GM21360 (cell line): ENCODE data around the gene NUDT9.
"Not testable (repeated sequence)": the region's sequence is repeated elsewhere in the genome, so short reads cannot be mapped to it uniquely, and the experiment has no call there.

Experiments used
- ATAC-seq: cut with Tn5 transposase; IDR thresholded peaks from one replicate; pipeline ENCODE4 v1.9.1; 2021; ENCODE audit warnings: mild to moderate bottlenecking, moderate library complexity; ENCODE audit not compliant: unreplicated experiment

Gene NUDT9

GRCh38 chr4:87422104-87423052 lies at the start of gene NUDT9:
Gene NUDT9 (plus strand): TSS chr4:87422573. CDS start chr4:87422906, 333 bp downstream.
- peak; percentile 85 for ATAC-seq

GRCh38 chr4:87375719-87376291 lies 46.6 kb upstream of the NUDT9 start:
- ATAC-seq = peak; percentile 50

GRCh38 chr4:87377816-87378215 lies 44.6 kb upstream of the NUDT9 start:
- ATAC-seq = no peak

- no peak for ATAC-seq
Measured at GRCh38 chr4:87382116-87382515, 40.3 kb upstream of the NUDT9 start.

- ATAC-seq = no peak
Measured at GRCh38 chr4:87382931-87383330, 39.4 kb upstream of the NUDT9 start.

- not testable (repeated sequence) for ATAC-seq
Measured at GRCh38 chr4:87384466-87385132, 37.8 kb upstream of the NUDT9 start.

- ATAC-seq = no peak
Measured at GRCh38 chr4:87387237-87387636, 35.1 kb upstream of the NUDT9 start.

- ATAC-seq = no peak
Measured at GRCh38 chr4:87388901-87389300, 33.5 kb upstream of the NUDT9 start.

GRCh38 chr4:87390055-87390454 lies 32.3 kb upstream of the NUDT9 start:
- not testable (repeated sequence) for ATAC-seq

- ATAC-seq = no peak
Measured at GRCh38 chr4:87390551-87390890, 31.9 kb upstream of the NUDT9 start.

- ATAC-seq = peak; percentile 100
Measured at GRCh38 chr4:87390891-87391575, 31.3 kb upstream of the NUDT9 start, which contains the start of gene HSD17B11. Gene HSD17B11 (minus strand): TSS chr4:87391188. CDS start chr4:87391070, 118 bp downstream.

GRCh38 chr4:87391576-87392054 lies 30.8 kb upstream of the NUDT9 start:
- peak; percentile 10 for ATAC-seq

GRCh38 chr4:87392183-87392582 lies 30.2 kb upstream of the NUDT9 start:
- ATAC-seq = no peak

GRCh38 chr4:87395073-87395472 lies 27.3 kb upstream of the NUDT9 start:
- not testable (repeated sequence) for ATAC-seq

- not testable (repeated sequence) for ATAC-seq
Measured at GRCh38 chr4:87395851-87396250, 26.5 kb upstream of the NUDT9 start.

- no peak for ATAC-seq
Measured at GRCh38 chr4:87399148-87399547, 23.2 kb upstream of the NUDT9 start.

GRCh38 chr4:87399954-87400353 lies 22.4 kb upstream of the NUDT9 start:
- ATAC-seq = no peak

- ATAC-seq = not testable (repeated sequence)
Measured at GRCh38 chr4:87403732-87404131, 18.6 kb upstream of the NUDT9 start.

GRCh38 chr4:87405211-87405820 lies 17.1 kb upstream of the NUDT9 start:
- ATAC-seq = no peak

- ATAC-seq = no peak
Measured at GRCh38 chr4:87406462-87406861, 15.9 kb upstream of the NUDT9 start.
